GM12878 (cell line): ENCODE data around the gene SYCN. TPM values are rescaled to one million over a fixed set of nuclear protein-coding genes. Genes with fewer than 3 reads are reported as not detected.

ENCODE experiments used
- ATAC-seq: fragments of 200-7000 bp; cut with Tn5 transposase; 3 replicates; pipeline ENCODE4 v1.9.1; 2020; ENCODE audit warnings: mild to moderate bottlenecking, moderate library complexity
- BruUV-seq: library from RNA; stranded (reverse); fragments of 400-500 nt; replicated peaks from 2 replicates; lab custom pipeline; 2021; lab: Mats Ljungman, UMichigan
- CTCF ChIA-PET: fragments of 300-600 bp; sonication (Branson Sonifier 250); formaldehyde crosslinking; extraction: SDS; loops from one replicate; lab custom pipeline; 2021; ENCODE audit warnings: inconsistent platforms; lab: Yijun Ruan, JAX
- POLR2A ChIA-PET: fragments of 350-600 bp; formaldehyde crosslinking; extraction: SDS; loops from one replicate; lab custom pipeline; 2021; ENCODE audit warnings: inconsistent platforms; lab: Charles Lee
- RAD21 ChIA-PET: fragments of 300-600 bp; sonication (Branson Sonifier 250); formaldehyde crosslinking; loops from one replicate; lab custom pipeline; 2023; ENCODE audit warnings: antibody characterized with exemption; ENCODE audit not compliant: unreplicated experiment; lab: Charles Lee
- SMC1A ChIA-PET: fragments of 300-600 bp; sonication (Branson Sonifier 250); formaldehyde crosslinking; loops from one replicate; lab custom pipeline; 2023; ENCODE audit not compliant: unreplicated experiment, uncharacterized antibody; lab: Charles Lee
- DNase-seq: peaks from one replicate; pipeline ENCODE4 v3.0.0-alpha.2; 2011; ENCODE audit warnings: low read depth, low spot score
- FAIRE-seq: peaks from 3 replicates; lab custom pipeline; 2011; peaks lifted over from hg19 to GRCh38; lab: Jason Lieb, UNC
- H2AFZ ChIP-seq: 2 replicates; pipeline ENCODE4 v1.6.0; 2011; ENCODE audit warnings: low read depth, low read length, control low read depth; ENCODE audit not compliant: control insufficient read depth
- H3K27ac ChIP-seq: 2 replicates; pipeline ENCODE4 v1.5.1; 2011; ENCODE audit warnings: control low read depth; ENCODE audit not compliant: control insufficient read depth, insufficient read depth
- H3K27me3 ChIP-seq, 2 experiments: replicated peaks in 1 of 2; 2 replicates each; pipeline versions ENCODE4 v1.6.0 to v1.6.1; 2011; ENCODE audit warnings: low read length in 1 of 2; ENCODE audit not compliant: control insufficient read depth in 2 of 2, insufficient read depth in 2 of 2
- H3K36me3 ChIP-seq, 2 experiments: 2 replicates each; pipeline ENCODE4 v1.5.1; 2011; ENCODE audit warnings: low read length in 1 of 2; ENCODE audit not compliant: control insufficient read depth in 2 of 2, insufficient read depth in 2 of 2
- H3K4me1 ChIP-seq: 2 replicates; pipeline ENCODE4 v1.6.1; 2011; ENCODE audit warnings: mild to moderate bottlenecking, low read length, moderate library complexity, mixed read lengths; ENCODE audit not compliant: control insufficient read depth, insufficient read depth
- H3K4me2 ChIP-seq: 2 replicates; pipeline ENCODE4 v1.6.0; 2011; ENCODE audit warnings: control low read depth; ENCODE audit not compliant: control insufficient read depth, insufficient read depth
- H3K4me3 ChIP-seq: fragments of 200-600 bp; sonication (generic); 2 replicates; pipeline ENCODE4 v1.5.1; 2016
- H3K79me2 ChIP-seq: 2 replicates; pipeline ENCODE4 v1.6.0; 2011; ENCODE audit warnings: low read length; ENCODE audit not compliant: control insufficient read depth, insufficient read depth
- H3K9ac ChIP-seq: 2 replicates; pipeline ENCODE4 v1.8.0; 2011; ENCODE audit warnings: low read length, control low read depth, mixed read lengths; ENCODE audit not compliant: control insufficient read depth, insufficient read depth
- H3K9me3 ChIP-seq: replicated peaks from 3 replicates; pipeline ENCODE4 v1.5.1; 2011; ENCODE audit warnings: mild to moderate bottlenecking, low read length; ENCODE audit not compliant: control insufficient read depth, insufficient read depth
- H4K20me1 ChIP-seq: 2 replicates; pipeline ENCODE4 v1.6.0; 2011; ENCODE audit not compliant: control insufficient read depth, insufficient read depth
- ATF2 ChIP-seq: IDR thresholded peaks from 2 replicates; pipeline ENCODE4 v1.6.1; 2012; ENCODE audit warnings: low read length, inconsistent platforms
- CEBPB ChIP-seq, 2 experiments: fragments of 150-350 bp in 1 of 2; IDR thresholded peaks; 2 replicates each; pipeline ENCODE4 v1.6.1; 2012 to 2014; ENCODE audit warnings: low read depth in 2 of 2, low read length in 2 of 2, borderline replicate concordance in 1 of 2, inconsistent platforms in 1 of 2
- EED ChIP-seq: sonication (generic); IDR thresholded peaks from 2 replicates; pipeline ENCODE4 v1.6.1; 2016; ENCODE audit warnings: antibody characterized with exemption, low read depth
- EZH2 ChIP-seq: IDR thresholded peaks from 2 replicates; pipeline ENCODE4 v1.6.1; 2012; ENCODE audit warnings: low read depth, mild to moderate bottlenecking, control low read depth, inconsistent platforms, low read length, borderline replicate concordance; ENCODE audit not compliant: control insufficient read depth
- HSF1 ChIP-seq: fragments of 150-350 bp; IDR thresholded peaks from 2 replicates; pipeline ENCODE4 v1.6.1; 2014; ENCODE audit warnings: mild to moderate bottlenecking, low read depth, low read length
- MEF2A ChIP-seq: IDR thresholded peaks from 2 replicates; pipeline ENCODE4 v1.6.1; 2011; ENCODE audit warnings: low read depth, mild to moderate bottlenecking, low read length, moderate library complexity; ENCODE audit not compliant: insufficient read depth
- MEF2B ChIP-seq: fragments of 450-650 bp; IDR thresholded peaks from 2 replicates; pipeline ENCODE4 v1.6.1; 2018; ENCODE audit warnings: mild to moderate bottlenecking, moderate library complexity; ENCODE audit not compliant: partially characterized antibody, poor library complexity, severe bottlenecking
- NR2C1 ChIP-seq: fragments of 450-650 bp; IDR thresholded peaks from 2 replicates; pipeline ENCODE4 v1.6.1; 2017; ENCODE audit warnings: antibody characterized with exemption, mild to moderate bottlenecking, moderate library complexity
- NRF1 ChIP-seq: conservative IDR thresholded peaks from 2 replicates; pipeline ENCODE4 v1.6.1; 2011; ENCODE audit warnings: mild to moderate bottlenecking, low read depth, low read length, improper control_type of control experiment
- PRDM15 ChIP-seq: fragments of 450-650 bp; formaldehyde crosslinking; IDR thresholded peaks from 2 replicates; pipeline ENCODE4 v1.4.0; 2020; ENCODE audit warnings: mild to moderate bottlenecking, moderate library complexity
- STAT1 ChIP-seq: fragments of 450-650 bp; conservative IDR thresholded peaks from 2 replicates; pipeline ENCODE4 v1.6.1; 2014; ENCODE audit warnings: antibody characterized with exemption, mild to moderate bottlenecking
- STAT3 ChIP-seq: IDR thresholded peaks from 2 replicates; pipeline ENCODE4 v1.6.1; 2011; ENCODE audit warnings: low read depth, low read length, improper control_type of control experiment
- ZNF687 ChIP-seq: fragments of 450-650 bp; IDR thresholded peaks from 2 replicates; pipeline ENCODE4 v1.6.1; 2017; ENCODE audit warnings: mild to moderate bottlenecking, moderate library complexity
- ZZZ3 ChIP-seq: IDR thresholded peaks from 2 replicates; pipeline ENCODE4 v1.6.1; 2011; ENCODE audit warnings: low read depth; ENCODE audit not compliant: control insufficient read depth, insufficient read length
- WGBS: methylation state at CpG from one replicate; pipeline ENCODE4 v1.1.6; 2016; ENCODE audit warnings: low lambda C conversion rate; ENCODE audit not compliant: insufficient replicate concordance, insufficient coverage; ENCODE audit errors: missing lambda C conversion rate; 5-methylcytosine and 5-hydroxymethylcytosine counted together
- in situ Hi-C: fragments of 300-500 bp; cut with MboI; formaldehyde crosslinking; loops from 9 replicates; pipeline ENCODE4 v1.14.3; 2018; ENCODE audit warnings: mixed read lengths
- intact Hi-C: fragments of 100-400 bp; cut with micrococcal nuclease; formaldehyde crosslinking; loops from one replicate; pipeline ENCODE4 v1.14.2; 2022; ENCODE audit not compliant: unreplicated experiment
- polyA plus RNA-seq, 11 experiments: library from polyadenylated mRNA; depleted of rRNA in 4 of 11; unstranded in 6 of 11; stranded (reverse) in 5 of 11; fragments of >200 nt; fragmentation: Nextera tagmentation in 4 of 11; fragmentation: Illumina TruSeq in 1 of 11; extraction: Ambion mirVana in 4 of 11; extraction: Trizol in 1 of 11; gene quantifications; 1 replicate in 1 of 11; 2 replicates in 10 of 11; pipeline versions ENCODE4 v1.2.1 to v1.2.3, GENCODE V29; 2011 to 2016; ENCODE audit warnings: inconsistent platforms in 2 of 11, missing spikeins in 2 of 11, low read depth in 1 of 11
- total RNA-seq, 4 experiments: library from RNA; depleted of rRNA in 3 of 4; stranded (reverse); fragments of >200 nt in 3 of 4; fragmentation: Illumina TruSeq in 1 of 4; extraction: Trizol in 1 of 4; gene quantifications; 2 replicates each; pipeline versions ENCODE4 v1.2.1 to v1.2.3, GENCODE V29; 2013 to 2021

The SYCN gene
- total and polyA plus RNA-seq, 10 of the 15 experiments (the other 5 are each of a cell fraction or from before 2014, with no cell fraction given) = 0.54 TPM; not detected in 9

- Histone ChIP-seq H3K4me1 (no peaks in the 10 kb centered on the region), H3K27ac (no peak overlapping the region), H3K4me3 (no peak overlapping the region), H3K4me2 (no peak overlapping the region), H3K79me2 (no peaks in the 10 kb centered on the region), H4K20me1 (no peaks in the 10 kb centered on the region), H3K36me3 (no peaks in the 10 kb centered on the region), H3K9ac (no peak overlapping the region), H2AFZ (no peak overlapping the region), H3K27me3 (peaks cover 2 to 3% of the 10 kb centered on the region in 2 experiments; a peak in 2 of 4 replicates), H3K9me3 (no peaks in the 10 kb centered on the region)
- in situ Hi-C loops = no loop called here
- no peak for FAIRE-seq
- DNase-seq = no peak
- ChIA-PET SMC1A (no interaction called here), CTCF (no interaction called here), POLR2A (no interaction called here), RAD21 (no interaction called here)
- WGBS = 24% methylated on average over 2 of the region's 2 CpGs
- no peak for ATAC-seq
- intact Hi-C loops = no loop called here
- no TSS peak for BruUV-seq
- TF ChIP-seq EZH2 = no peak
- TF ChIP-seq MEF2A = no peak
- TF ChIP-seq CEBPB (IDR thresholded peaks at IDR 0.05; ENCODE audit: borderline replicate concordance in 1 of 2, low read depth in 2 of 2, low read length in 2 of 2) = no peak
- TF ChIP-seq NR2C1 = no peak
- TF ChIP-seq ATF2 = no peak
- no peak for TF ChIP-seq NRF1
- no peak for TF ChIP-seq HSF1
- no peak for TF ChIP-seq ZNF687
- TF ChIP-seq PRDM15 = no peak
- no peak for TF ChIP-seq STAT1
- TF ChIP-seq MEF2B = no peak
- no peak for TF ChIP-seq ZZZ3
- TF ChIP-seq STAT3 = no peak
- TF ChIP-seq EED = no peak
These were observed 11.2 kb downstream of the SYCN start for GRCh38 chr19:39192846-39193245.
